Breast epithelium (tissue), 3 donors: ENCODE measurements around the gene LRP3.

ENCODE experiments used
- CTCF ChIP-seq, 3 donors: fragments of 450-650 bp; IDR thresholded peaks; one replicate each; pipeline ENCODE4 v1.5.1; 2016 to 2017; ENCODE audit warnings: antibody characterized with exemption in 3 of 3, mild to moderate bottlenecking in 3 of 3, moderate library complexity in 3 of 3
- POLR2A ChIP-seq: fragments of 450-650 bp; IDR thresholded peaks from one replicate; pipeline ENCODE4 v1.6.1; 2016; ENCODE audit warnings: antibody characterized with exemption, mild to moderate bottlenecking, moderate library complexity
- POLR2AphosphoS5 ChIP-seq, 3 donors: sonication (generic); formaldehyde crosslinking; IDR thresholded peaks; one replicate each; pipeline ENCODE4 v1.6.1; 2017; ENCODE audit warnings: antibody characterized with exemption in 3 of 3

DNA sequence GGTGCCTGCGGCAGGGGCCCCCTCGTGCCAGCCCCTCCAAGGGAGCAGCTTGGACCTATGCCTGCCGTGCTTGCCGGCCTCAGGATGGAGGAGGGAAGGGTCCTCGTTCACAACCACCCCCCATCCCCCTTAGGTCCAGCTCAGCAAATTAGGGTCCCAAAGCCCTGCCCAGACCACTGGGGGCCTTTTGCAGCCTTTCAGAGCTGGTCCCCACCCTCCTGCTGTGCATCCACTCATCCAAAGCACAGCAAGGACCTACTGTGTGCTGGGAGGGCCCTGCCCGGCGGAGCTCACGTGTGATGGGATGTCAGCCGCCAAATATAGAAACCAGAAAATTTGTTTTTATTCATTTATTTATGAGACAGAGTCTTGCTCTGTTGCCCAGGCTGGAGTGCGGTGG, 48.0 kb downstream of the LRP3 start:
- no peak for TF ChIP-seq POLR2A
- TF ChIP-seq CTCF (IDR thresholded peaks at IDR 0.05) = no peak
- no peak for TF ChIP-seq POLR2AphosphoS5 (IDR thresholded peaks at IDR 0.05)
